GOT3 (cell line): Measurements from ENCODE around the gene SOWAHA.
"Not testable (repeated sequence)": the region's sequence is repeated elsewhere in the genome, so short reads cannot be mapped to it uniquely, and the experiment has no call there.

Experiments
- DNase-seq: peaks from one replicate; lab custom pipeline; 2025; ENCODE audit warnings: mixed read lengths; lab: John Stamatoyannopoulos, UW

SOWAHA gene

DNA sequence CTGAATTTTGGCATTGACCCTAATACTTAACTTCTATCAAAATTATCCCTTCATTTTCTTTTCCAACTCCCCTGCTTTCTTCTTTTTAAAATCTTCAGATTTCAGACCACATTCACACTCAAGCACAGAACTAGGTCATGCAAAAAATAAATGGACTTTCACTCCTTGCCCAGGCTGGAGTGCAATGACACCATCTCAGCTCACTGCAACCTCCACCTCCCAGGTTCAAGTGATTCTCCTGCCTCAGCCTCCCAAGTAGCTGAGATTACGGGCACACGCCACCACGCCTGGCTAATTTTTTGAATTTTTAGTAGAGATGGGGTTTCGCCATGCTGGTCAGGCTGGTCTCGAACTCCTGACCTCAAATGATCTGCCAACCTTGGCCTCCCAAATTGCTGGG, 41.9 kb downstream of the SOWAHA start:
- DNase-seq = not testable (repeated sequence)

- DNase-seq = no peak
Measured at GRCh38 chr5:132856011-132856410, 42.9 kb downstream of the SOWAHA start.

DNA sequence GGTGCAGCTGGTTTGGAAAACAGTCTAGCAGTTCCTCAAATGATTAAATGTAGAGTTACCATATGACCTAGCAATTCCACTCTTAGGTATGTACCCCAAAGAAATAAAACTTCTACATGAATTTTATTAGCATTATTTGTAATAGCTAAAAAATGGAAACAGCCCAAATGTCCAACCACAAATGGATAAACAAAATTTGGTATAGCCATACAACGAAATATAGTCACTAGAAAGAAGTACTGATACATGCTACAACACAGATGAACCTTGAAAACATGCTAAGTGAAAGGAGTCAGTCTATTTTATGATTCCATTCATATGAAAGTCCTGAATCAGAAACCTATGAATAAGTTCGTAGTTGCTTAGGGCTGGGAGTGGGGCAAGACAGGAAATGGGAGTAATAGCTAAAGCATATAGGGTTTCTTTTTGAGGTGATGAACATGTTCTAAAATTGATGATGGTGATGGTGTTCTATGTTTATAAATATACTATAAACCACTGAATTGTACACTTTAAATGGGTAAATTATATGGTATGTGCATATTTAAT, 46.9 kb downstream of the SOWAHA start:
- no peak for DNase-seq

DNA sequence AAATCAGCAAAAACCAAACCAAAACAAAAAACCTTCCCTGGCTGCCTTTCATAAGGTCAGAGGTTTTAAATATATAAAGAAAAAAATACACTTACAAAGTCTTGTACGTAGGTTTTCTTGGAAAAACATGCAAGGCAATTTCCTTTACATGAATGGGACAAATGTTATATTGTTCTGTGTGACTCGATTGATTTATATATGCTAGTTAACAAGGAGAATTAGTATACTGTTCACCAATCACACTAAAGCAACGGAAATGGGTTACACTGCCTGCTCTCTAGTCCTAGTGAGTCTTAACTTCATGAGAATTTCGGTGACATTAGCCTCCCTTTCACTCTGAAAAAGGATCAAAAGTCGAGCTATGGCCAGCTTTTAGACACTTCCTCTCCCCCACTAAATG, 47.6 kb downstream of the SOWAHA start:
- DNase-seq = no peak

- DNase-seq = no peak
Measured at GRCh38 chr5:132865668-132866341, 52.7 kb downstream of the SOWAHA start.
